Left kidney (tissue), 2 donors: ENCODE measurements around the gene ANKH. TPM values are rescaled to one million over a fixed set of nuclear protein-coding genes. Genes with fewer than 3 reads are reported as not detected.
"Not testable (repeated sequence)": the region's sequence is repeated elsewhere in the genome, so short reads cannot be mapped to it uniquely, and the experiment has no call there.

ENCODE experiments used
- DNase-seq: peaks from one replicate; pipeline ENCODE4 v3.0.0-alpha.2; 2013
- polyA plus RNA-seq: library from polyadenylated mRNA; unstranded; fragments of 120-200 nt; gene quantifications from one replicate; pipeline ENCODE4 v1.2.1, GENCODE V29; 2013; ENCODE audit not compliant: insufficient read length

ANKH gene
- polyA plus RNA-seq, 1 donor = 10.5 TPM

GRCh38 chr5:14890846-14891245 lies 19.3 kb upstream of the ANKH start:
- DNase-seq = no peak

- no peak for DNase-seq
Measured at GRCh38 chr5:14884062-14884612, 12.6 kb upstream of the ANKH start.

- DNase-seq = no peak
Measured at GRCh38 chr5:14882658-14883580, 11.3 kb upstream of the ANKH start.

- DNase-seq = no peak
Measured at GRCh38 chr5:14881826-14882225, 10.2 kb upstream of the ANKH start.

- DNase-seq = no peak
Measured at GRCh38 chr5:14880688-14881087, 9.1 kb upstream of the ANKH start.

GRCh38 chr5:14879937-14880589 lies 8.5 kb upstream of the ANKH start:
- no peak for DNase-seq

- DNase-seq = no peak
Measured at GRCh38 chr5:14879393-14879792, 7.8 kb upstream of the ANKH start.

- not testable (repeated sequence) for DNase-seq
Measured at GRCh38 chr5:14878192-14878591, 6.6 kb upstream of the ANKH start.

GRCh38 chr5:14876095-14876494 lies 4.5 kb upstream of the ANKH start:
- no peak for DNase-seq

- DNase-seq = no peak
Measured at GRCh38 chr5:14873790-14874189, 2.2 kb upstream of the ANKH start.

- DNase-seq = no peak
Measured at GRCh38 chr5:14873093-14873492, 1.5 kb upstream of the ANKH start.

GRCh38 chr5:14872070-14872989 lies 752 bp upstream of the ANKH start:
- DNase-seq = peak; percentile 33

- DNase-seq = peak; percentile 15
Measured at GRCh38 chr5:14870337-14871213, 1.0 kb downstream of the ANKH start.

GRCh38 chr5:14869668-14870164 lies 1.9 kb downstream of the ANKH start:
- no peak for DNase-seq

- no peak for DNase-seq
Measured at GRCh38 chr5:14869233-14869632, 2.3 kb downstream of the ANKH start.

GRCh38 chr5:14868771-14869170 lies 2.8 kb downstream of the ANKH start:
- no peak for DNase-seq

GRCh38 chr5:14864181-14864812 lies 7.3 kb downstream of the ANKH start:
- no peak for DNase-seq

- no peak for DNase-seq
Measured at GRCh38 chr5:14863105-14863504, 8.5 kb downstream of the ANKH start.

- DNase-seq = no peak
Measured at GRCh38 chr5:14861123-14861765, 10.3 kb downstream of the ANKH start.

GRCh38 chr5:14859980-14860379 lies 11.6 kb downstream of the ANKH start:
- DNase-seq = no peak
